Activated CD8-positive, alpha-beta memory T cell treated with anti-CD3 and anti-CD28 coated beads, Interleukin-2, amount 50 U/mL, for 4 hours (primary cell): ENCODE results near the gene SNCAIP.
"Not testable (repeated sequence)": the region's sequence is repeated elsewhere in the genome, so short reads cannot be mapped to it uniquely, and the experiment has no call there.

Source experiments
- DNase-seq: peaks from one replicate; pipeline ENCODE4 v3.0.0-alpha.2; 2020

Gene SNCAIP

DNA sequence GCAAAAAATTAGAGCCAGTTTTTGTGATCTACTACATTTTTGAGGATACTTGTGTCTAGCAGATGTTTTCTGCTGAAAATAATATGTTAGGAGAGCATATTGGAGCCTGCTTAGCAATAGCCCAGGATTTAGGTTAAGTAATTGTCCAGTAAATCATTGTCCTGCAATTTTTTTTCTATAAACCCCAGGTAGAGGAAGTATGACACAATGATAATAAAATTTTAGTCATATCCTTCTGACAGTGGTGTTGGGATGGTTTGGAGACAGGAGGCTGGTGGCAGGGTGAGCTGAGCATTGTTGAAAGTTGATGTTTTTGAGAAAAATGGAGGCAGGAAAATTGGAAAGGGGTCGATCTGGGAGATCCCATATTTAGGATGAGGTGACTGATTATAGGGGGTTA, 3.5 kb downstream of the SNCAIP start:
- no peak for DNase-seq

DNA sequence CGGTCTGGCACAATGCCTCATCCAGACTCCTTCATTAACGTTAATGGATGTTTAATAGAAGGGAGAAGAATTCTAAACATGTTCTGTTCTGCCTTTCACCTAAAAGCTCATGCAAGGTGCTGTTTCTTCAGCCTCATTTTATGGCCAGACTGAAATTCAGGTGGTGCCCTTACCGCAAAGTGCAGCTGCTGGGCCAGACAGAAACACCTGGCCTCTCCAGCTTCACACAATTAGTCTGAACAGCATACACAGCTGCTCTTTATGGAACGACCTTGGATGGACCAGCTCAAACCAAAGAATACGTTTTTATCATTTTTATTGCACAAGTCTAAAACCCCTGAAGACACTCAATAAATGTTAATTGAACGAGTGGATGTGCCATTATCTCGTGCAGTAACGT, 4.6 kb downstream of the SNCAIP start:
- DNase-seq = no peak

DNA sequence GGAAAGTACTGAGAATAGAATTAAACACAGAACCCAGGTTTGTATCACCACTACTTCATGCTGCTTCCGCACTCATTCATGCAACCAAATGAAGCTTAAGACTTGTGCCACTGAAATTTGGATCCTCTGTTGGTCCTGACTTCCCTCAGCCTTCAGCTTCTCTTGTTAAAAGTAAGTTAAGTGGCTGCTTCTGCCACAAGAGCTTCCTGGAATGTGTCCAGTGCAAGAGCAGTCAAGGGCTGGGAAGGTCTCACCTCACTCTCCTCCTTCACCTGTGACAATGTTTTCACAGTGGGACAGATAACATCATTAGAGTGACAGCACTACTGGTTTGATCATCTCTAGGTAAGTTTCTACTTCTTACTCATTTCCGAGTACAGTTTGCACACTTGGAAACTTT, 7.9 kb downstream of the SNCAIP start:
- DNase-seq = no peak

DNA sequence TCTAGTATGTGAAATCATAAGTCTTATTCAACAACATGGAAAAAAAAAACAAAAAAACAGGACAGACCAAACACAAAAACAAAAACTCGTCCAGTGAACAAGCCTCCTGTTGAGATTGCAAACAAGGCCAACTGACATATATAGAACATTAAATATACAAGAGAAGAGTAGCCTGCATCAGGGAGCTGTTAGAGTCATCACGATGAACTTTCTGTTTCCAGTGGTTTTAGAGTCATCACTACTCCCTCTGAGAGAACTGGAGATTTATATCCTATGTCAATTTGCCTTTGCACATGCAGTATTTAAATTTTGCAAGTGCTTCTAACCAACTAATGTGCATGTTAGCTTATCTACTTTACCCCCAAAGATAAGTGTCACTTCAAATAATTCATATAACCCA, 9.9 kb downstream of the SNCAIP start:
- no peak for DNase-seq

DNA sequence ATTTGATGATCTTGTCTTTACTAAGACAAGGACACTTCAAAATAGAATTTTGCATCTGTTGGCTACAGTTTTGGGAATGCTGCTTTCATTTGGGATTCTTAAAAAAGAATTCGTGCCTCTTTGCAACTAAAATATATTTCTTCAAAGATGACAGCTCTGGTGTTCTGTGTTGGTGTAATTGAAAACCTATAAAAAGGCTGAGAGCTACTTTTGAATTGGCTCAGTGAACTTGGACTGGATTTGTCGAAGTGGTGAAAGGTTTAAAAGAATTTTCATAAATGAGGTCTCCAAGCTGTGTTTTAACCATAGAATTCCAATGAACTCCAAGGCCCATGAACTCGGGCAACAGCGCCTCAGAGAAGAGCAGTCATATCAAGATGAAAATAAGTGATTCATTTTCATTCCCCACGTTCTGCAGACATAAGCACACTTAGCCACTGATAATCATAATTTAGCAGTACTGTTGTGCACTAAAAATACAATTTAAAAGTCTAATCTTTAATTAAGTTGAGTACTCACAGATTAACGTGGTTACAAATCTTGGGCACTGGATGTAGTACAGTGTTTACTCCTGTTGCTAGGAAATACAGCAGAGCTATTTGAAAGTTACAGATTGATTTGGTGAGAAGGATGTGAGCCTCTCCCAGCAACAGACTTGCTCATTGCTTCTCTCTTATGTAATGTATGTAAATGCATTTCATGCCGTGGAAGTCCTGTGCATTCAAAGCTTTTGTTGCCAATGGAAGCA, 10.9 kb downstream of the SNCAIP start:
- no peak for DNase-seq

DNA sequence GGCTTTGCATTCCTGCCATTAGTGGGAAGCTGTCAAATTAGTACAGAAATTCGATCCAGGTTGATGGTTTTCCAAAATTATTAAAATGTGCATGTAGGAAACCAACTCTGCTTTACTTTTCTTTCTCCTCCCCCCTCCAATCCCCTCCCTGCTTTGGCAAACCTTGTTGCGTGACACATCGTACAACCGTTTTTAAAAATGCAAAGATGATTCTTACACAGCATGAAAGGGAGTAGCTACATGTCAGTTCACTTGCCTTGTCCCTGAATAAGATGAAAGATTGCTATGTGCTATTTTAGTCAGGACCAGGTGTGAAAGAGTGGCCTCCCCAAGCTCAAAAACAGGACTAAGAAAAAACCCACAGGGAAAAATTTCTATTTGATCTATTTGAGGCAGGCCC, 11.7 kb downstream of the SNCAIP start:
- no peak for DNase-seq

DNA sequence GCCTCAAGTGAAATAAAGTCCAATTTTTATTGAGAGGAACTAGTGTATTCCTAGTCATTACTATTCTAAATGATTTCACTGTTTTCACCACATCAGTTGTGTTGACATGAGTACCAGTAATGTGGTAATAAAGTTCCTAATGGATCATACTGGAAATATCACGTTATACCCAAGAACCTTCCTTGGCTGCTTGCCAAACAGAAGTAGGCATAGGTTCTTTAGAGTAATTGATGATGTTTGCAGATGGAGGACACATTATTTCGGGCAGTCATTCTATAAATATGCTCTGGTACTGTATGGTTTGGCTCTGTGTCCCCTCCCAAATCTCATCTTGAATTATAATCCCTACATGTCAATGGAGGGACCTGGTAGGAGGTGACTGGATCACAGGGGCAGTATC, 15.1 kb downstream of the SNCAIP start:
- no peak for DNase-seq

DNA sequence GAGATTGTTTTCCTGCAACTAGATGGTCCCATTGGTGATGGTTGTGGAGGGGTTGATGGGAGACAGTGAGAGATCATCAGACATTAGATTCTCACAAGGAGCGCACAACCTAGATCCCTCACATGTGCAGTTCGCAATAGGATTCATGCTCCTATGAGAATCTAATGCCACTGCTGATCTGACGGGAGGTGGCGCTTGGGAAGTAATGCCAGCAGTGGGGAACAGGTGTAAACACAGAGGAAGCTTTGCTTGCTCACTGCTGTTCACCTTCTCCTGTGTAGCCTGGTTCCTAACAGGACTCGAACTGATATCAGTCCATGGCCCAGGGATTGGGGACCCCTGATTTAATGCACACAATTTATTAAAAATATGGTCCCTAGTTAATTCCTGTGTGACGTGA, 18.8 kb downstream of the SNCAIP start:
- DNase-seq = no peak

DNA sequence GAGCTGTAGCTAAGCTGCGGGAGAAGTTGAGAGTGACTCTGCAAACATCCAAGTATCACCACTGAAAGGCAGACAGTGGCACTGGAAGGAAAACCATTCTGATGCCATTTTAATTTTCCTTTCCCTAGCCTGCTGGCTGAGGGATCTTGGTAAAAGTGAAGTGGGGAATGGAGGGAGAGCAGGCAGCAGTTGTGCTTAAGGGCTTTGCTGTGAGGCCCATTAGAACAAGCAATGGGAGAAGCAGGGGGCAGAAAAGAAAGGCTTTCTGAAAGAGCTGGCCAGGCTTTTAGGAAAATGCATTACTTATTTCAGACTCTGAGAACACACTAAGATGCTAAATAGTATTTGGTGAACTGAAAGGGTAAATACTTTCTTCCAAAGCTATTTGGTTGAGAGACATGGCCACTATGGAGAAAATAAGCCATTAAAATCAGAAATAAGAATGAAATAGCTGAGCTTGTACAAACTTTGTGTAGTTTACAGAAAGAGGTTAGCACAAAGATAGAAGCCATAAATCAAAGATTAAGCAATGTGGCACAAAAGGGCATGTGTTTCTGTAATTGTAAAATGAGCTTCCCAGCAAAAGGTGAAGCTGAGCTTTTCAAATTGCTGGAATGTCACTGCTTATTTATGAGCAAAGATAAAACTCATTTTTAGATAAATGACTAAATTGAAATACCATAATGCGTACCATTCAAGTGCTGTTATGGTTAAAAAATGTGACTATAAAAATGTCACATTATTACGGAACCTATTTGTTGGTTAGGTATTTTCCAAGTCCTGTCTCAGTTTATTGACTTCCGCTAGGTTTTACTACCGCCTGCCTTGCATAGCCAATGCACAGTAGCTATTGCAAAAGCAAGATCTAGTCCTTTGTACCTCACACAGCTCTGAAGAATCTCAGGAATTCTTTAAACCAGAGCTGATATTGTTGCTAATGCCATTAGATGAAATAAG, 20.8 kb downstream of the SNCAIP start:
- DNase-seq = no peak

DNA sequence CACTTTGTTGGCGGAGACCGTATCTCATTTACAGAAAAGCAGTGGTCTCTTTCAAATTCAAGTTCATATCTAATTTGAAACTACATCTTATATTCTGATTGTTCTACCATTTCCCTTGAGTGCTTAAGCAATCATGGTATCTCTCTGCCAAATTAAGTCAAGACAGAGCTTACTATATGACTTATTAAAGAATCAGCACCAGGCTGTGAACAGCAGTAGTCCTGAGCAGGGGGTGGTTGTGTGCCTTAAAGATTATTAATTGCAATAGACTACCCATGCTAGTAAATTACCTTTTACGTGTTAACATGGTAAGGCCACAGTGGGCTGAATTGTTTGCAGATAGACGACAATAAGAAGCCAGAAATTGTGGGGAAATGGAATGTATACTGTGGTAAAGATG, 21.5 kb downstream of the SNCAIP start:
- DNase-seq = no peak

DNA sequence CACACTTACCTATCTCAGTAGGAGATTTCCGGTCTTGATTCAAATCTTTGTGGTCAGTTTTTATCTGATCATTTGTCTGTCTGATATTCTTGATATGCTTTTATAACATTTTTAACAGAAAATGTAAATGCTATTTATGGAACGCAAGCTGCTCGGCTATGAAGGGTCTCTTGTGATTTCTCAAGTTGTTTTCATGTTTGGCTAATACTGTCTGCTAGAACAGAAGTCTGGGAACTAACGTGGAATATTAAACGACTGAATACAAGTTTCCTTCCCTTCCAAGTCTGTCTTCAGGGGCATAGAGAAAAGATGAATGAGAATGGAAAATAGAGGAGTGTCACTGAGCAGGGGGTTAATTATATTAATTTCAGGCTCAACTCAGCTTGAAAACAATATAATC, 27.6 kb downstream of the SNCAIP start:
- no peak for DNase-seq

DNA sequence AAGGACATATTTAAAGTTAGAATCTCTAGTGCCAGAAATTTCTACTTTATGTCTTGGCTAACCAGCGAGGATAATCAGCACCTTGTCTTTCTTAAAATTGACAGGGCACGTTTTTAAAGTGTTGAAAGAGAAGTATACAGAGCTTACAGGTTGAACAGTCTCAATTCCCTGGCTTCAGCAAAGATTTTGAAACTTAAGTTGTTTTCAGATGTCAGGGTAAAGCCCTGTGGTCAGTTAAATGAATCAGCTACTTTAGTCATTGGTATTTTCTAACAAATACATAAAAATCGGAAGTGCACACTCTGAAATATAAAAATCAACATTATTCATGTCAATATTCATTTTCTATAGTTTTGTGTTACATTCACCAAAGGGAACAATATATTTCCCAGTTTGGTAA, 29.1 kb downstream of the SNCAIP start:
- no peak for DNase-seq

DNA sequence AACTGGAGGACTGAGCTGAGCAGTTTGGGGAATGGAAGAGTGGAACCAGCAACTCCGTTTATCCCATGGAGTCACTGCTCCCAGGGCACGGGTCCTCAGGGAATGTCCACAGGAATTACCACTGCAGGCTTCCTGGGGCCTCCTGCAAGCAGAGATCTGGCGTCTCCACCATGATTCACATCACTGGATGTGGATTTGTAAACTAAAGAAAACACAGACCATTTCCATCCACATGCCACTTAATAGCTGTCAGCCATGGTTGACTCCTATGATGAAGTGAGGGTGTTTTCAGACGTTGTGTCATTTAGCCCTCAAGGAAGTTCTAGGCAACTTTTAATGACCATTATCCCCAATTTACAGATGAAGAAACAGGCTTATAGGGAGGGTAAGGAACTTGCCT, 30.2 kb downstream of the SNCAIP start:
- DNase-seq = no peak

DNA sequence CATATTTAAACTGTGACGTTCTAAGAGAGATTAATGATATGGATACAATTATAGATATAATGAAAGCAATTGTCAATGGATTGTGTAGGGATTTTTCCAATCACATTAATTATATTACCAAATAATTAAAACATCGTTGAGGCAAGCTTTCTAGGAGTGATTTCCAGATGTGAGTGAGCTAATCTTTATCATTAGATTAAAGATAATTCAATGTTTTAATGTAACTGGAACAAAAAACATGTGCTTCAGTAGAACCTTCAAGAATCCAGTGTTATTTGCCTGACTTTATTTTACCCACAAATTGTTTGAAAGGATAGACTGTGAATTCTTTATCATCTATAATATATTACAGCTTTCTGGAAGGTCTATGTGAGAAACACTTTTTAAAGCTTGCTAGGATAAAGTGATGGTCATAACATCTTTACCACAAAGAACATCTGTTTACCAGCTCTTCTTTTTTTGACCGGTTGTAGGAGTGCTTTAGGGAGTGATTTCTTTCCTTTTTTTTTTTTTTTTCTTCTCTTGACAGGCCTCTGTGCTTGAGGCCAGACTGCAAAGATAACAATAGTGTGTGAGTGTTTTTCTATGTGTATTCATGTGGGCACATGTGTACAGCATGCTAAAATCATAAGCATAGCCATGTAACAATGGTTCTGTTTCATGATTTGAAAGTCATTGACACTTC, 35.0 kb downstream of the SNCAIP start:
- DNase-seq = no peak

DNA sequence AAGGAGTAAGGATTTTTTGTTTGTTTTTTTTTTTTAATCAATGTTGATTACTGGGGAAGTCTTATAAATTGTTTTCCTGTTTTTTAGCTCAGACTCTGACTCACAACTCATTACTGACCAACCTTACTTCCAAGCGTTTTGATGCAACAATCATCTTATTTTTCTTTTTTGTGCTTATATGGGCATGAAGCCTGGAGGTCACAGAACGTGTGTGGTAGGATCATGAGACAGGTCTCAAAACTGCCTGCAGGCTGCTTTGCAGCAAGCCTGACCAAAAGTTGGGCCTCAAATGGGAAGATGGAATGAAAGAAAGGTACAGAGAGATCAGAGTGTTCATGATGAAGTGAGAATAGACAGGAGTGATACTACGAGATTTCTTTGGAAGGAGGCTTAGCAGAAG, 38.5 kb downstream of the SNCAIP start:
- DNase-seq = no peak

DNA sequence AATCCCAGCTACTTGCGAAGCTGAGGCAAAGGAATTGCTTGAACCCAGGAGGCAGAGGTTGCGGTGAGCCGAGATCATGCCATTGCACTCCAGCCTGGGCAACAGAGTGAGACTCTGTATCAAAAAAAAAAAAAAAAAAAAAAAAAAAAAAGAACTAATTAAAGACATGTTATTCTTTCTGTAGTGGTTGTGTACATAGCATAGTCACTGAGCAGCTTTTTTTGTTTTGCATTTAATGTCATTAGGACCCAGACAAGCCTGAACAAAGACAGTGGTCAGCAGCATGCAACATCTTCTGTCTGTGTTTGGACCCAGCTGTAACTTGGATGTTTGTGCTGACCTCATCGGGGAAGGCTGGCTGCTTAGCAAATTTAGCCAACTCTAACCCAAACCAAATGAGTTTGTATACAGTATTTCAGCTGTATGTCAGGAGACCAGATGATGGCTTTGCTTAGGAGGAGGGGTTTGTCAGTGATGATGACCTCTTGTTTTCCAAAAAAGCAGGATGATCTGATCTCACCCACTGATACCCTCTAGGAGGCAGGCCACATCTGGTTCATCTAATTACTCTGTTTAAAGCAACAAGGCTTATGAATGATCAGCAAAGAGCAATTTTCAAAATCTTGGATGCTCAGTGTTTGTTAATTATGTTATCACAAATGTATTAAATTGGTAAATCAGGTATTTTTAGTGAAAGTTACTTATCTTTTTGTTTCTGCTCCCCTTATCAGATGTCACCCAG, 39.5 kb downstream of the SNCAIP start:
- DNase-seq = no peak

DNA sequence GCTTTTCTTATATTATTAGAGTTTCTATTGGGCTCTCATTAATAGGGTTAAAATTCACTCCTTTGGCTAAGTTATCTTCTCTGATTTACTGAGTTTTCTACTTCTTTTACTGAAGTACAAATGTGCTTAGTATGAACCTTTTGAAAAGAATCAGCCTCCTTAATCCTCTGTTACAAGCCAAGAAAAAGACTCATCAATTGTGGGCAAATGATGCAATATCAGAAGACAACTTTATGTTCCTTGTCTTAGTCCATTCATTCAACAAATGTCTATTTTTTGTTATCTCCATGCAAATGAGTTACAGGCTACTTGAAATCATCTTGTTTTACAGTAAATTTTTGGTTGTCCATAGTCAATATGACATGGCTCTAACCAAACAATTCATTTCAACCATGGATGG, 40.3 kb downstream of the SNCAIP start:
- no peak for DNase-seq

DNA sequence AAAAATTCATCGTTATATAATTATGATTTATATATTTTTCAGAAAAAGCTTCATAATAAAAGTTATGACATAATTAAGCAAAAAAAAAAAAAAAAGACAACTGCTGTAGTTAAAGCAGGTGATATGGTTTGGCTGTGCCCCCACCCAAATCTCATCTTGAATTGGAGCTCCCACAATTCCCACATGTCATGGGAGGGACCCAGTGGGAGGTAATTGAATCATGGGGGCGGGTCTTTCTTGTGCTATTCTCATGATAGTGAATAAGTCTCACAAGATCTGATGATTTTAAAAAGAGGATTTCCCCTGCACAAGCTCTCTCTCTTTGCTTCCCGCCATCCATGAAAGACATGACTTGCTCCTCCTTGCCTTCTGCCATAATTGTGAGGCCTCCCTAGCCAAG, 41.3 kb downstream of the SNCAIP start:
- not testable (repeated sequence) for DNase-seq

DNA sequence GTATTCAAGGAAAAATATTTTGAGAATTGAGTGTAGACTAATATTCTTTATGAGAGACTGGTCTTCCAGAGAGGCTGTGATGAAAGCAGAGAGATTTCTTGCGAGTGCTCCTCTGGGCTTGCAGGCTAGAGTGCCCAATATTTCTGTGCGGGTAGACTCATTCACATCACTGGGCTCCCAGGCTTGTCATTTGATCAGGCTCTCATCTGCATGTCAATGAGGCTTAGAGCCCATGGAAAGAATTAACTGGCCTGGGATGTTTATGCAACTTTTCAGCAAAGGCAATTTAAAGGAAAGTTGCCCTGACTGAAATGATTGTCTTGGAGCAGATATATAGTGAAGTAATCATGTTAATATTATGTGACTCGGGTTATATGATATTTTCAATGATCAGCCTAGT, 42.3 kb downstream of the SNCAIP start:
- no peak for DNase-seq

DNA sequence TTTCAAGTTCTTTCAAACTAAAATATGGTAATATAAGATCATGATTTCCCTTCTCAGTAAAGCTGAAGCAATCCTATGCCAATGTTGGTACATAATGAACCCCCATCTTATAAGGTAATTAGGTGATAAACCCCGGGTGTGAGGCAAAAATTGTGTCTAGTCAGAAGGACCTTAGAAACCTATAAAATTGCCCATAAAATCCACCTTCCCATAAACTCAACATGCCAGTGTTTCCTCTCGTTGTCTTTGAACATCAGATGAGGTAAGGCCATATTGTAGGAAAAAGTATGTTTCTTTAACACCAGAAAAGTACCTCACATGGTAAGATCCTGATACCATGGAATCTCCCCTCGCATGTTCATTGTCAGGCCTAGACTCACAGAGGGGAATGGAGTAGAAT, 43.3 kb downstream of the SNCAIP start:
- no peak for DNase-seq

DNA sequence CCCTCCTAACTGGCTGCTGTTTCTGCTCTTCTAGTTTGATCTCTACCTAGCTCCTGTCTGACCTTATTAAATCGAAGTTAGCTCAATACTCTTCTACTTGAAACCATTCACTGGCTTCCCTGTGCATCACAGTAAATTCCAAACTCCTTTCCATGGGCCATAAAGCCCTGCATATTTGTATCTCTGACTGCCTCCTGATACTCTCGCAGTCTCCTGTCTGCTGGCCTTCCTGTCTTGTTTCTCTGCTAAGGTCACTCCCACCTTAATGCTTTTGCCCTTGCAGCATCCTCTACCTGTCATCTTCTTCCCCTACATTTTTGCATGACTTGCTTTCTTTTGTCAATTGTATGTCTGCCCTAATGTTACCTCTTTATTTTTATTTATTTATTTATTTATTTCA, 44.8 kb downstream of the SNCAIP start:
- DNase-seq = no peak

DNA sequence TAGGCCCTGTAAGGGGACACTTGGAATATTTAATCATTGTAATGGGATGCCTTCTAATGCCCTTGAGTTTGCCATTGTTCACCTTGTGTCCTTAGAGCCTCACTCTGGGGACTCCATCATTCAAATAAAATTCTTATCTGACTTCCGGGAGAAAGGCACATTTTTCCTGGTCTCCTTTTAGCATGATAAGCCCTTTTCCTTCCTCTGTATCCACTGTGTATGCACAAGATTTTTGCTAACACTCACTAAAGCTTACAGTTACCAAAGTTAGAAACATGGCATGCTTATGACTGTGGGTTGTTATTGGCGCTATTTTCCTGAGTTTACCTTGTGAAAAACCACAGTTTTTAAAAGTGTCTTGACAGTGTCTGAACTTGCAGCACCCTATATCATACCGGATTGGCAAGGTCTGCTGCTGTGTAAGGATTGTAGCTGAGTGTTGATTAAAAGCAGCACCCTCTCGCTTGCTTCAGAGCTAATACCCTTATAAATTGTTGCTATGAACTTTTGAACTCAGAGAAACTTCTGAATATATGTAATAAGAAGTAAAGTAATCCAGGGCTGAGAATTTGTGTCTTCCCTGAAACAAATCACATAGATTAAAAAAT, 46.4 kb downstream of the SNCAIP start:
- DNase-seq = no peak

DNA sequence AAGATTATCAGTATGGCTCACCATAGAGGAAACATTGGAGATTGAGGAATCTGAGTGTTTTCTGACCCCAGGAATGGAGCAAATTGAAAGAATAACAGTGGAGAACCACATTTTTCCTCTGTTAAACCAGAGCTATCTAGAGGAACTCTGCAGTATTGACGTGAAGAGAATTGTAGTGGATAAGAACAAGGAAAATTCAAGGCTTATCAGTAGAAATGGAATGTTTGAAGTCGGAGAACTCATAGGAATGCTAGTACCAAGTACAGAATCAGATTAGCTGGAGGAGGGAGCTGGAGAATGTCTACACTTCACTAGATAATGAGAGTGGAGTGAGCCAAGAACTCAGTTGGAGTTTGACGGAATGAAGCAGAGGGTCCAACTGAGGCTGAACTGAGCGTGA, 50.3 kb downstream of the SNCAIP start:
- no peak for DNase-seq
